ENCODE results near the gene COQ5. TPM values are rescaled to one million over a fixed set of nuclear protein-coding genes. Genes with fewer than 3 reads are reported as not detected.
"Not testable (repeated sequence)": the region's sequence is repeated elsewhere in the genome, so short reads cannot be mapped to it uniquely, and the experiment has no call there.

COQ5 gene
- total and polyA plus RNA-seq, 3 experiments from 2014 or later: 37.5 to 39.7 (median 39.0) TPM

DNA sequence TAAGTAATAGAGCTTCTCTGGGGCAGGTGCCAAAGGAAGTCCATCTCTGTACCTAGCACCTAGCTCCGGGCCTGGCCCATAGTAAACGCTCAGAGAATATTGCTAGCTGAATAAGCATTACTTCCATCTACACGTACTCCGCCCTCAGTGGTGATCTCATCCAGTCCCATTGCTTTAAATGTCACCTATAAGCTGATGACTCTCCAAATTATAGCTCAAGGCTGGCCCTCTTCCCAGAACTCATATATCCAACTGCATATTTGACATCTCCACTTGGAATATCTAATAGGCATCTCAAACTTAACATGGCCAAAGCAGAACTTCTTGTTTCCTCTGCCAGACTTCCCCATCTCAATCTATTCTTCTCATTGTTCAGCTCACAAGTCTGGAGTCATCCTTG is 39.9 kb downstream of the COQ5 start:
- Histone ChIP-seq H3K4me3 (ENCODE audit: low read length) (no peak overlapping the region), H3K36me3 (ENCODE audit: insufficient read depth, low read length) (no peaks in the 10 kb centered on the region), H3K4me1 (ENCODE audit: insufficient read depth, low read length) (no peaks in the 10 kb centered on the region), H3K9me3 (ENCODE audit: low read length) (no peaks in the 10 kb centered on the region), H3K27me3 (ENCODE audit: insufficient read depth, low read length, poor library complexity, severe bottlenecking) (no peaks in the 10 kb centered on the region), H3K27ac (ENCODE audit: low read depth, low read length) (no peak overlapping the region)
- Mint-ChIP-seq H3K27me3 (no peaks in the 10 kb centered on the region), H3K4me1 (peaks cover 0 to 3% (median under 1%) of the 10 kb centered on the region in 3 donors), H3K36me3 (peaks cover 0 to 1% (median 1%) of the 10 kb centered on the region in 3 donors), H3K27ac (no peak overlapping the region), H3K4me3 (no peak overlapping the region), H3K9me3 (no peaks in the 10 kb centered on the region)
- ChIA-PET CTCF (interaction anchor here (0.8 to 1.6 kb wide), 3 partner anchors 10 to 20 kb away, joined by 3 to 4 read pairs (median 3); no protein-coding TSS in a partner anchor), POLR2A (interaction anchor here (1.1 kb wide), 1 partner anchor 21 kb away, joined by 3 read pairs; no protein-coding TSS in a partner anchor)
- DNase-seq: no peak

DNA sequence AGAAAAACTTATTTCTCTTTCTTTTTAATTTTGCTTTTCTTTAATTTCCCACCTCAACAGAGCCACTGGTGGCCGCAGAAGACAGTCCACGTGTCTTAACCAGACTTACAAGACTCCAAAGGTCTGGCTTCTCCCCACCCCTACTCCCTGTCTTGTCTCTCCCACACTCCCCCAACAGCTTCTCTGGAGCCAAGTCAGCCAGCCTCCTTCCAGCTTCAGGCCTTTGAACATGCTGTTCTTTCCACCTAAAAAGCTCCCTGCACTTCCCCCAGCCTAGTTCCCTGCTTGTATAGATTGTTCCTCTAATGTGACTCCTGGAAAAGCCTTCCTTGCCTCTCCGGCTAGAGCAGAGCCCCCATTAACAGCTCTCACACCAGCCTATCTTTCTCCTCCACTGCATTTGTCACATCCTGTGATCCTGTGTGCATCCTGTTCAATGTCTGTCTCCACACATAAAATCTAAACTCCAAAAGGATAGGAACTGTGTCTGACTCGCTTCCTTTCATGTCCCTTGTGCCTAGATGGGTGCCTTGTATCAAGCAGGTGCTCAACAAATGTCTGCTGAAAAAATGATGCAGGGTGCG is 40.8 kb downstream of the COQ5 start:
- peak overlapping the region in 2 of 8 donors; percentile 12 to 32 for H3K27ac Mint-ChIP-seq
- no peaks in the 10 kb centered on the region for H3K27me3 Mint-ChIP-seq
- POLR2A ChIA-PET: no interaction called here
- no peak overlapping the region for H3K4me3 Mint-ChIP-seq
- no peak overlapping the region for H3K4me3 ChIP-seq (ENCODE audit: low read length)
- no peaks in the 10 kb centered on the region for H3K4me1 ChIP-seq (ENCODE audit: insufficient read depth, low read length)
- no peak for DNase-seq
- no peaks in the 10 kb centered on the region for H3K9me3 ChIP-seq (ENCODE audit: low read length)
- H3K4me1 Mint-ChIP-seq: peaks cover 0 to 11% (median 10%) of the 10 kb centered on the region in 3 donors
- H3K27ac ChIP-seq (ENCODE audit: low read depth, low read length): peak overlapping the region; percentile 31
- CTCF ChIA-PET: interaction anchor here (1.2 kb wide), 1 partner anchor 9 kb away, joined by 3 read pairs; no protein-coding TSS in a partner anchor
- peaks cover 0 to 4% (median 1%) of the 10 kb centered on the region in 3 donors for H3K36me3 Mint-ChIP-seq
- H3K36me3 ChIP-seq (ENCODE audit: insufficient read depth, low read length): no peaks in the 10 kb centered on the region
- H3K9me3 Mint-ChIP-seq: no peaks in the 10 kb centered on the region
- no peaks in the 10 kb centered on the region for H3K27me3 ChIP-seq (ENCODE audit: insufficient read depth, low read length, poor library complexity, severe bottlenecking)

DNA sequence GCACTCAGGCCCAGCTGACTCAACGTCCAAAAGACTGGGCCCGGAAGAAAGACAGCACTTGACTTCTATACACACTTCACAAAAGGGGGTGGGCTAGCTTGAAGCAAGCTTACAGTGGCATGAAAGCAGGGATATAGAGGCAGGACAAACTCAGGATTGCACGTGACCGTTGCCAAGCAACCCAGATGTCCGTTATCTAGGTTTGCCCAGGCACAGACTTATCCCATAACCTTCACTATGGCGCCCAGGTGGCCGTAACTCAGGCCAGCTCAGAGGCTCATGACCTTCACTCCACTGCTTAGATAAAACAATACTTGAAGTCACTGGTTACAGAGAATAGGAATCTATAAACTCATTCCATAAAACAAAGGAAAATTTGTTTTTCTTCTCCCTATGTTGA is 41.4 kb downstream of the COQ5 start:
- H3K36me3 Mint-ChIP-seq; H3K9me3 Mint-ChIP-seq; H3K27me3 Mint-ChIP-seq; H3K4me1 ChIP-seq (ENCODE audit: insufficient read depth, low read length); H3K27ac Mint-ChIP-seq; DNase-seq; H3K4me3 Mint-ChIP-seq; H3K9me3 ChIP-seq (ENCODE audit: low read length); CTCF ChIA-PET; H3K27me3 ChIP-seq (ENCODE audit: insufficient read depth, low read length, poor library complexity, severe bottlenecking); POLR2A ChIA-PET; H3K36me3 ChIP-seq (ENCODE audit: insufficient read depth, low read length); H3K4me3 ChIP-seq (ENCODE audit: low read length): not testable (repeated sequence)
- H3K27ac ChIP-seq (ENCODE audit: low read depth, low read length): peak overlapping the region; percentile 31
- H3K4me1 Mint-ChIP-seq: peaks cover 0 to 12% (median 10%) of the 10 kb centered on the region in 3 donors

DNA sequence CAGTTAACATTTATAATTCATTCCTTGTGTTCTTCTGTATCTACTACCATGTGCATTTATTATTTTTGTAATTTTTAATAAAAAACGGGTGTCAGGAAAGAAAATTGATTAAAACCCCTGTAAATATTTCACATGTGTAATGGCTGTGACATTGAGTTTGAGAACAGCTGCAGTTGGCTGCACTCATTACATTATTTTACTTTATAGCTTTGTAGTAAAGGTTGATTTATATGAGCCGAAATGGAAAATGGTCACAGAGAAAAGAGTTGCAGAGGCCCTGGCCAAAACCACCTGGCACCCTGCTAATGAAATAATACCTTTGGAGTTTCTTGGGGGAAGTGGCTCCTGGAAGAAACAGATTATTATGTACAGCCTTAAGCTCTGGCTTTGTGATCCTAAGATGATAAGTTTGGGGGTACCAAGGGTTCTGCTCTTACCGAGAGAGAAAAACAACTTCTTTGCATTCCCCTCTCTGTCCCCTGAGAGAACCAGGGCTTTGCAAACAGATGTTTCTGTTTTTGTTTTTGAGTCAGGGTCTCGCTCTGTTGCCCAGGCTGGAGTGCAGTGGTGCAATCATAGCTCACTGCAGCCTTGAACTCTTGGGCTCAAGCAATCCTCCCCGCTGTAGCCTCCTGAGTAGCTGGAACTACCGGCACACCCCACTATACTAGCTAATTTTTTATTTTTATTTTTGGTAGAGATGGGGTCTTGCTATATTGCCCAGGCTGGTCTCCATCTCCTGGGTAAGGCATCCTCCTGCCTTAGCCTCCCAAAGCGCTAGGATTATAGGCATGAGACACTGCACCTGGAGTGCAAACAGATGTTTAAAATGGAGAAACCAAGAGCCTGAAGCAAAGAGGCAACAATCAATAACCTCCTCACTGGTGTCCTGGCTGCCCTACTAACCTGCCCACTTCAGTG is 42.7 kb downstream of the COQ5 start:
- no peaks in the 10 kb centered on the region for H3K27me3 Mint-ChIP-seq
- Histone ChIP-seq H3K36me3 (ENCODE audit: insufficient read depth, low read length) (no peaks in the 10 kb centered on the region), H3K4me1 (ENCODE audit: insufficient read depth, low read length) (peaks cover 8% of the 10 kb centered on the region), H3K27me3 (ENCODE audit: insufficient read depth, low read length, poor library complexity, severe bottlenecking) (no peaks in the 10 kb centered on the region), H3K27ac (ENCODE audit: low read depth, low read length) (no peak overlapping the region), H3K4me3 (ENCODE audit: low read length) (no peak overlapping the region), H3K9me3 (ENCODE audit: low read length) (no peaks in the 10 kb centered on the region)
- H3K36me3 Mint-ChIP-seq: peaks cover 0 to 4% (median 1%) of the 10 kb centered on the region in 3 donors
- DNase-seq: no peak
- POLR2A ChIA-PET: interaction anchor here (0.8 kb wide), 1 partner anchor 43 kb away, joined by 4 read pairs; the partner anchor contains the start of gene COQ5
- no peak overlapping the region for H3K27ac Mint-ChIP-seq
- no peak overlapping the region for H3K4me3 Mint-ChIP-seq
- no peaks in the 10 kb centered on the region for H3K9me3 Mint-ChIP-seq
- H3K4me1 Mint-ChIP-seq: peaks cover 9 to 22% (median 18%) of the 10 kb centered on the region in 3 donors
- CTCF ChIA-PET: interaction anchor here (1.0 to 2.3 kb wide), 2 partner anchors 16 to 38 kb away, joined by 3 to 5 read pairs; partner anchors contain the start of gene SRSF9

DNA sequence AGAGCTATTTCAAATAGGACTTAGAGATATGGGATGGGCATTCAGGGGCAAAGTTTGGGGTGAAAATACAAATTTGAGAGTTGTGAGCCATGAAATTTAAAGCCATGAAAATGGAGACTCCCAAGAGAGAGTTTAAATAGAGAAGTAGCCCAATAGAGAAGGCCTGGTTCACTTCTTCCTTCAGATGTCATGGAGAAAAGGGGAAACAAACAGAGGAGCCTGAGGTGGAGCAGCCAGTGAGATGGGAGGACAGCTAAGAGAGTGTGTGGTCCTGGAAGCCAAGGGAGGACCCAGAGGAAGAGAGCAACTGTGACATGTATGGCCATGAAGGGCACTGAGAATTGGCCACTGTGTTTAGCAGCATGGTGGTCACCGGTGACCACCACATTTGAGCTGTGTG is 45.3 kb downstream of the COQ5 start:
- Histone ChIP-seq H3K27me3 (ENCODE audit: insufficient read depth, low read length, poor library complexity, severe bottlenecking) (no peaks in the 10 kb centered on the region), H3K4me1 (ENCODE audit: insufficient read depth, low read length) (peaks cover 25% of the 10 kb centered on the region), H3K27ac (ENCODE audit: low read depth, low read length) (no peak overlapping the region), H3K9me3 (ENCODE audit: low read length) (no peaks in the 10 kb centered on the region), H3K4me3 (ENCODE audit: low read length) (no peak overlapping the region), H3K36me3 (ENCODE audit: insufficient read depth, low read length) (no peaks in the 10 kb centered on the region)
- Mint-ChIP-seq H3K4me3 (no peak overlapping the region), H3K4me1 (peaks cover 28 to 41% (median 37%) of the 10 kb centered on the region in 3 donors), H3K27ac (peak overlapping the region in 3 of 8 donors; percentile 7 to 44 (median 13)), H3K9me3 (no peaks in the 10 kb centered on the region), H3K27me3 (no peaks in the 10 kb centered on the region), H3K36me3 (peaks cover 0 to 3% (median 0%) of the 10 kb centered on the region in 3 donors)
- CTCF ChIA-PET: interaction anchor here (0.9 to 1.6 kb wide), 2 partner anchors 11 to 45 kb away, joined by 3 read pairs; partner anchors contain the start of gene COQ5
- DNase-seq: no peak
- POLR2A ChIA-PET: interaction anchor here (0.6 kb wide), 1 partner anchor 28 kb away, joined by 4 read pairs; no protein-coding TSS in a partner anchor

DNA sequence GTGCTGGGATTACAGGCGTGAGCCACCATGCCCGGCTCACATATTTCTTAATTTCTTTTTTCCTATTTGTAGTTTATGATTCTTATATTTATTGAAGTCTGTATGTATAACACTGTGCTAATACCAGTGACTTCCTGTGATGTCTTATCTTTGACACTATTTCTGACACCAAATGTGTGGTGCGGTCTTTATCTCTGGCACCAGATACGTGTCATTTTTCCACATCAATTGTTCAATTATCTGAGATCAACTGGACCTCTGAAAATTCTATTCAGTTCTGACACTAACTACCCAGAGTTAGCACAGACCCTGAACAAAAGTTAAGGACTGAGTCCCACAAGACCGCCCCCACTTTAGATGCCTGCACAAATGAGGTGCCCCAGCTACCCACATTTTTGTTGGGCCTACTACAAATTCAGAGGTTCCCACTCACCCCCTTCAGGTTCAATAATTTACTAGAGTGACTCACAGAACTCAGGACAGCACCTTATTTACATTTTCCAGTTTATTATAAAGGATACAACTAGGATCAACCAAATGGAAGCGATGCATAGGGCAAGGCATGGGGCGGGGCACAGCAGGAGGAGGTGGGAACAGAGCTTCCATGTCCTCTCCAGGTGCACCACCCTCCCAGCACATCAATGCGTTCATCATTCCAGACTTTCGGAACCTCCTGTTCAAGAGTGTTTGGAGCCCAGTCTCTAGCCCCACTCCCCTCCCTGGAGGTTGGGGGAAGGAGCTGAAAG is 47.8 kb downstream of the COQ5 start:
- no peaks in the 10 kb centered on the region for H3K27me3 Mint-ChIP-seq
- H3K27ac ChIP-seq (ENCODE audit: low read depth, low read length): peak overlapping the region; percentile 14
- no peak overlapping the region for H3K4me3 ChIP-seq (ENCODE audit: low read length)
- ChIA-PET POLR2A (no interaction called here), CTCF (interaction anchor here (1.4 to 2.3 kb wide), 2 partner anchors 10 to 11 kb away, joined by 3 to 7 read pairs; partner anchors contain the start of gene SRSF9)
- no peaks in the 10 kb centered on the region for H3K9me3 ChIP-seq (ENCODE audit: low read length)
- no peaks in the 10 kb centered on the region for H3K36me3 ChIP-seq (ENCODE audit: insufficient read depth, low read length)
- H3K4me3 Mint-ChIP-seq: peak overlapping the region; percentile 34 to 90 (median 81)
- peak in 3 of 5 donors; percentile 17 to 67 (median 53) for DNase-seq
- H3K9me3 Mint-ChIP-seq: no peaks in the 10 kb centered on the region
- peak overlapping the region; percentile 65 to 98 (median 89) for H3K27ac Mint-ChIP-seq
- H3K4me1 ChIP-seq (ENCODE audit: insufficient read depth, low read length): peaks cover 25% of the 10 kb centered on the region
- H3K27me3 ChIP-seq (ENCODE audit: insufficient read depth, low read length, poor library complexity, severe bottlenecking): no peaks in the 10 kb centered on the region
- H3K36me3 Mint-ChIP-seq: peaks cover 0 to 3% (median 0%) of the 10 kb centered on the region in 3 donors
- peaks cover 30 to 39% (median 37%) of the 10 kb centered on the region in 3 donors for H3K4me1 Mint-ChIP-seq

DNA sequence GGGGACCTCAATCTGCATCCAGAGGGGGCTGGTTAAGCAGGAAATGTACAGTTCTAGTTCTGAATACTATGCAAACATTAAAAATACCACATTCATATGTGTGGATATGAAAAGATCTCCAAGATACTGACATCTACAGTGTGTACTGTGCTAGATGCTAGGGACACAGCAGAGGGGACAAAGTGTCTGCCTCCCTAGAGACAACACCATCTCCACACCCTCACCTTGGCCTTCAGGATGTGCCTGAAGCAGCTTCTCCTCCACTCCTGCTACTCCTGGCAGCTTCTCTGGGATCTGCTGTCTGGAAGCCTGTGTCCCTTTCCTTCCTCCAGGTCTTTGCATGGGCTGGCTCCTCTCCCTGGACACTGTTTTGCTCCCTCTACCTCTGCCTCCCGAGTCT is 48.7 kb downstream of the COQ5 start:
- Histone ChIP-seq H3K4me3 (ENCODE audit: low read length) (no peak overlapping the region), H3K27me3 (ENCODE audit: insufficient read depth, low read length, poor library complexity, severe bottlenecking) (no peaks in the 10 kb centered on the region), H3K36me3 (ENCODE audit: insufficient read depth, low read length) (no peaks in the 10 kb centered on the region), H3K4me1 (ENCODE audit: insufficient read depth, low read length) (peaks cover 25% of the 10 kb centered on the region), H3K9me3 (ENCODE audit: low read length) (no peaks in the 10 kb centered on the region), H3K27ac (ENCODE audit: low read depth, low read length) (peak overlapping the region; percentile 3)
- Mint-ChIP-seq H3K27ac (peak overlapping the region; percentile 20 to 98 (median 86)), H3K27me3 (no peaks in the 10 kb centered on the region), H3K4me3 (peak overlapping the region in 4 of 7 donors; percentile 26 to 83 (median 74)), H3K4me1 (peaks cover 33 to 39% (median 37%) of the 10 kb centered on the region in 3 donors), H3K9me3 (no peaks in the 10 kb centered on the region), H3K36me3 (peaks cover 0 to 3% (median 0%) of the 10 kb centered on the region in 3 donors)
- CTCF ChIA-PET: interaction anchor here (1.4 to 2.3 kb wide), 2 partner anchors 10 to 11 kb away, joined by 3 to 7 read pairs; partner anchors contain the start of gene SRSF9
- no peak for DNase-seq
- POLR2A ChIA-PET: no interaction called here

Data from CD8-positive, alpha-beta memory T cell (primary cell).